Germinal center (tissue), 1 donor: ENCODE data around the gene RGR.

ENCODE experiments used
- DNase-seq: peaks from one replicate; pipeline ENCODE4 v3.0.0; 2012; ENCODE audit warnings: mixed read lengths, low spot score

RGR gene, protein sequence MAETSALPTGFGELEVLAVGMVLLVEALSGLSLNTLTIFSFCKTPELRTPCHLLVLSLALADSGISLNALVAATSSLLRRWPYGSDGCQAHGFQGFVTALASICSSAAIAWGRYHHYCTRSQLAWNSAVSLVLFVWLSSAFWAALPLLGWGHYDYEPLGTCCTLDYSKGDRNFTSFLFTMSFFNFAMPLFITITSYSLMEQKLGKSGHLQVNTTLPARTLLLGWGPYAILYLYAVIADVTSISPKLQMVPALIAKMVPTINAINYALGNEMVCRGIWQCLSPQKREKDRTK

DNA sequence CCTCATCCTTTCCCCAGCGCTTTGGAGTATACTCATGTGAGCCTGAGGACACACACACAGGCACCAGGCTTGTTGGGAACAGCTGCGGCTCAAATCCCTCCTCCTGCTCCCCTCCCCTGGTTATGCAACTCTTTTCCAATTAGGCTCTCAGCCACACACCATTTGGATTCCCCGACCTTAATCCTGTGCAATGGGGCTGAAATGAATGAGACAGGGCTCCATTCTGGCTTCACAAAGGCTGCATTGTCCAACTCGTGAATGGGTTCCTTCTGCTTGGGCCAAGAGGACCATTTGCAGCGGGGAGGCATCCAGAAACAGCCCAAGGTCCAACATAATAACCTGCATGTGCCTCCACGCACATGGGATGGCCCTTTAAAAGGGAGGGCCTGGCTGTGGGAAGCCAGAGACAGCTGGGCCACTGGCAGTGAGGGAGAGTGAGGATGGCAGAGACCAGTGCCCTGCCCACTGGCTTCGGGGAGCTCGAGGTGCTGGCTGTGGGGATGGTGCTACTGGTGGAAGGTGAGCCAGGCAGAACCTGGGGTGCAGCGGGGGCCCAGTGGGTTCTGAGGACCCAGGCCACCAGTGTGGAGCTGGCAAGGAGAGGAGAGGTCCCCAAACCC lies at the start of gene RGR:
TSS of gene RGR (plus strand) at position 403 of the 620 bp plus-strand sequence. CDS start at position 441, 38 bp downstream.
- no peak for DNase-seq

DNA sequence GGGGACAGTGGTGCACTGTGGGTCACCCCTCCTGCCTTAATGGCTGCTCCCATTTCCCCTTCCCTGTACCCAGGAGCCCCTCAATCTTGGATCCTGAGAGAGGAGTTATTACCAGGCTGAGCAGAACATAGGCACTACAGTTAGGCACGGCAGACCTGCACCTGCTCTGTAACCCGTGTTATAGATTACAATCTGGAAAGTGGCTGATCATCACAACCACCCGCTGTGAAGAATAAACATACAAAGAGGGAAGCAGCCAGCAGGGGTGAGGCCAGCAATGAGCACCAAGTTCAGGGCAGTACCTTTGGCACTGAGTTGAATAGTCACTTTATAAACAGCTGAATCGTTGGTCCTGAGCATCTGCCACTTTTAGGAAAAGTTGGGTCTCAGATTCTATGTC lies 48.8 kb upstream of the RGR start:
- no peak for DNase-seq

DNA sequence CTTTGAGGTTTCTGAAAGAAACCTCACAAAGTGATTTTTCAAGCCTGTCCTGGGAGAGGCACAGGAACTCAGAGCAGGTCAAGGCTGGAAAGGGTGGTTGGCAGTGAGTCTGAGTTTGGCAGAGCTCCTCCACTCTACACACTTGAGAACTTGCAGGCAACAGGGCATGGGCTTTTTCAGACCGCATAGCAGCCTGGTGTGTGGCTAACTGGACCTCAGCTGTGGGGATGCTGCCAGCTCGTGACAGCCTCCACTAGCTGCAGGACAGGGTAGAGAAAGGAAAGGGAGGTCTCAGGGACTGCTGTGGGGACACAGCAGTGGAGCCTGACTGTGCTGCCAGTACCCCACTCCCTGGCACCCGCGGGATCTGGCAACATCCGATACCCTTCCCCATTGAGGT lies 47.9 kb upstream of the RGR start:
- DNase-seq = no peak

DNA sequence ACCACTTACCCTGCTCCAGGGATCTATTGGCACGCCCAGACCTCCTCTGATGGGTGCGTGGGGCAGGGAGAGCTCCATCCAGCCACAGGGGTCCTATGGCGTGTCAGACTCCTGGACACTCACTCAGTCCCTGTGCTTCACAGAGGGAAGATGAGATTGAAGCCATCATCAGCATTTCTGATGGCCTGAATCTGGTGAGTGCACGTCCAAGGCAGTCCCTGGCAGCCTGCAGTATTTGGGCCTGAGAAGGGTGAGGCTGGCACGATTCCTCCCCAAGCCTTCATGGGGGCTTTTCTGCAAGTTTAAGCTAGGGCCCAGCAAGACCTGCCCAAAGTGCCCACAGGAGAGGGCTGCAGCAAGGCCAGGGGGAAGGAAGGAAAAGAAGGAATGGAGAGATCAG lies 47.2 kb upstream of the RGR start:
- no peak for DNase-seq

DNA sequence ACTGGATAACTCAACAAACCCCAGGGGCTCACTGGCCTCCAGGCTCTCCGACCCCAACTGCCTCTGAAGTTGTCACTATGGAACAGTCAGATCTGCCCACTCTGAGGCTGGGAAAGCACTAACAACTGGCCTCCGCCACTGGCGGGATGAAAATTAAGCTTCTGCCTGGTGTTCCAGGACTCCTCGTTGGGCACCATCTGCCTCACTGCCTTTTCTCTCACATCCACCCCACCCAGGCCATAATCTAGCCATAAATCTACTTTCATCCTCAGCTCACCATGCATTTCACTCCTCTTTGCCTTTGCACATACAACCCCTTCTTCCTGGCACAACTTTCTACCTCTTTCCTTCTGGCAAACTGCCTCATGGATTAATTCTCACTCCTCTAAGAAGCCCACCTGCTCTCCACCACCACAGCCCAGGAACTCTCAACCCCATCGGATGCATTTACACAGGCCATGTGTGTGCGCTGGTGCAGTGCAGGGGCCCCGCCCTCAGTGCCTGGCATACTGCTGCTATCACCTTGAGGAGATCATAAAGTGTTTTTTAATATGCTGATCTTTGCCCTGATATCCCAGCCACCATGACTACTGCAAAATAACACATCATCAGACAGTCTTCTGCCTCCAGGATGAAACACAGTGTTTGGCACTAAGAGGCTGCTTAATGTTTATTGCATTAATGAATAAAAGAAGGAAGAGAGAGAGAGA lies 46.5 kb upstream of the RGR start:
- DNase-seq = no peak

DNA sequence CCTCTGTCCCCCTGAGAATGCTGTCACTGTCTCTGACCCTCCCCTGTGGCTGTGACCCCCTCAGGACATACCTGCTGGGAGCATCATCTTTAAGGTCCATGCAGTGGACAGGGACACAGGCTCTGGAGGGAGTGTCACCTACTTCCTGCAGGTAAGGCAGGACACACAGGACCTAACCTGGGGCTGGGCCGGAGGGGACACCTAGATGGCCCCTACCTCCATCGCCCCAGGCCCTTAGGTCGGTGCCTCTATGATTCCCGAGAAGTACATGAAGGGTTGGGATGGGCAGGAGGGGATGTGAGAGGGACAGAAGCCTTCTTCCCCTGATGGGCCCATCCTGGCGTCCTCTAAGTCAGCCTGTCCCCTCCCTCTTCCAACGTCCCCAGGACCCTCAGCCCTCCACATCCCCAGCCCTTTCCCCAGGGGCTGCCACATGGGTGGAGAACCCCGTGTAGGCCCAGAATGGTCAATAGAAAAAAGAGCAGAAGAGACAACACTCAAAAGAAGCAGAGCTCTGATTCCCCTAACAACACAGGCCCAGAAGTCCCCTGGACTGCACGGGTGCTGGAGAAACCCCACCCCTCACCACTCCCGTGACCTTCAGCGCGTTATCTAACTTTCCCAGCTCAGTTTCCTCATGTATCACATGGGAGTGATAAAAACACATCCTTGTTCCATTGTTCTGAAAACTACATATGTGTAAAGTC lies 44.2 kb upstream of the RGR start:
- no peak for DNase-seq

DNA sequence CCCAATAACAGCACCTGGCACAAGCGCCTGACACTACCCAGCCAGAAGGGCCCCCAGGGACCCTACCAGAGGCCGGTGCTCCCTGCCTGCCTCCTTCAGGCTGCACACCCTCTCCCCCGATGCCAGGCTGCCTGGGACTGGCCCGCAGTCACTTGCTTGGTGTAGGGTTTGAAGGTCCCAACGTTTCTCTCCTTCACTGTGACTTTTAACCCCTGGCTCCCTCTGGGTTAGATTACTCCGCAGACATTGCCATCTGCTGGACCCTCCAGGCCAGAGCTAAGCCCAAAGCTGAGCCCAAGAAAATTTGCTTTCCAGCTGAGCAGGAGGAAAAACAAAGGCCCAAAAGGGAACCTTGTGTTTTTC lies 43.6 kb upstream of the RGR start:
- DNase-seq = no peak

DNA sequence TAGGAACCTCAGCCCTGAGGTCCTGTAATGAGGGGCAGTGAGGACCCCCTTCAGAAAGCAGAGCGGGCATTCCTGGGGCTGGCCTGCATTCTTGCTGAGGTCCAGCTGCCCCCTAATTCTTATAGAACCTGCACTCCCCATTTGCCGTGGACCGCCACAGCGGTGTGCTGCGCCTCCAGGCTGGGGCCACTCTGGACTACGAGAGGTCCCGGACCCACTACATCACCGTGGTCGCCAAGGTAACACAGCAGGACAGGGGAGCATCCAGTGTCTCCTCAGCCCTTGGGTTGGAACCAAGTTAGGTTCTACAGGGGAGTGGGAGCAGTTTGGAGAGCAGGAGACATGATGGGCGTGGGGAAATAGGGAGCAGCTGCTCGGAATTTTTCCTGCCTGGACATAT lies 43.2 kb upstream of the RGR start:
- DNase-seq = no peak

DNA sequence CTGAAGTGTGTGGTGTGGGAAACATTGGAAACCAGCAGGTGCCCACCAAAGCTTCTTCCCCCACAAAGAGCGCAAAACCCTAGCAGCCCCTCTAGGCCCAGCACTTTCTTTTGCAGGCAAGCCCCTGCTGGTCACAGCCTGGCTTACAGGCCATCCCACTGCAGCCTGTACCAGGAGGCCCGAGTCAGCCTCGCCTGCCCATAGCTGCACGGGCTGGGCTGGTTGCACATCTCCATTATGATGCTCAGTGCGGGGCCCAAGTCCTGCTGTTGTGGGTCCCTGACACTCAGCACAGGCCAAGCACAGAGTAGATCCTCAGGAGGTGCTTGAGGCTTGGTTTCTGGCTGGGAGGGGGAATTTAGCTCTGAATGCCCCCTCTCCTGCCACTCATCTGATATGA lies 42.5 kb upstream of the RGR start:
- DNase-seq = no peak

DNA sequence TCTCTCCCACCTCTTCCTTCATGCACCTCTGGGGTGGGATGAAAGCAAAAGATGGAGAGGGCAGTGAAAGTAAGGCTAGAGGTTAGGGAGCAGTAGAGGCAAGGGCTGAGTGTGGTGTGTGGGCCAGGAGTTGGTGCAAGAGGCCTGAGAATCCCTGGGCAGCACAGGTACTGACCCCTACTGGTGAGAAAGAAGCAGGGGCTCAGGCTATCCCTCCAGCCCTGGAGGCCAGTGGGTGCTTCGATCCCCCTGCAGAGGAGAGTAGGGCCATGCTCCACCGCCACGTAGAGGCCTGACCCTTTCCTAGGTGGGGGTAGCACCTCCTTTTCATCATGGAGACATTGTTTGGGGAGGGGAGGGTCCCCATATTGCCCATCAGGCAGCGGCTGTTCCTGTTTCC lies 40.7 kb upstream of the RGR start:
- peak; percentile 42 for DNase-seq

DNA sequence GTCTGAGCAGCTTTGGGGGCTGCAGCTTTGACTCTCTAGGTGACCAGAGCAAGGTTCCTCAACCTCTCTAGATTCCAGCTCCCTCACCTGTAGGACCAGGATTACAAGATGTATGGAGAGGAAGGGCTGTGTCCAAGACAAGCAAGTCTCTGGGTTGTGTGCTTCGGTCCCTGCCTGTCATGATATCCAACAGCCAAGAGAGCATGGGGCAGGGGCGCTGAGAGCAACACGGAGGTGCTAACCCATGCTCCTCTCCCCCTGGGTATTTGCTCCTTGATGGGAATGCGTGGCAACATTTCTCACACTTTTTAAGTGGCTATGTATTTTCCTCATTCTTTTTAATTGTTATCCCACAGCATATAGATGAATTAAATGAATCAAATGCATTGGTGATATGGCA lies 40.2 kb upstream of the RGR start:
- no peak for DNase-seq

DNA sequence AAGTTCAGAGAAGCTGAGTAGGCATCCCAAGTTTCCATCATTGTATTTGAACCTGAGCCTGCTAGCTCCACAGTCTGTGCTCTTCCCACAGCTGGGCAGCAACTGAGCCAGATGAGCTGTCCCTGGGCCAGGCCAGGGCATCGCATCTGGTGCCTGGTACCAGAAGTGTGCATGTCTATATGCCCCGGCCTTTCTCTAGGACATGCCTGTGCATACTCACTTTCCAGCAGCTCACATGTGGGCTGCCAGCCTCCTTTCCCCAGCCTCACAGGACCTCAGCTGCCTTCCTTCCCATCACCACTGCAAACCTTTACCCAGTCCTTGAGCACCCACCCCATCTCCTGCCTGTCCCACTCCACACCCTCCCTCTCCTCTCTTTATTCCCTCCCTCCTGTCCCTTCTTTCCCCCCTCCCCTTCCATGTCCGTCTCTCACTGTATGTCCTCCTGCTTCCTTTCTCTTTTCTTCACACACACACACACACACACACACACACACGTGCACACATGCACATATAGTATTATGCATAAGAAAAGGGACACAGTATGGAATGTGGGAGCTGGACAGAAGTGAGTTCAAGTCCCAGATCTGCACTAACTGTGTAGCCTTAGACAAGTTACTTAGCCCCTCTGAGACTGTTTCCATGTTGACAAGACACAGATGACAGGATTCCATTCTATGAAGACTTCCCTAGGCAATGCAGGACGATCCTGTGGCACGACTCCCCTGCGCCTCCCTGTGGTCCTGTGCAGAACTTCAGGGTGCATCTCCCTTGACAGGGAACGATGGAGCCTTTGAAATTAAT lies 39.6 kb upstream of the RGR start:
- DNase-seq = peak; percentile 74

DNA sequence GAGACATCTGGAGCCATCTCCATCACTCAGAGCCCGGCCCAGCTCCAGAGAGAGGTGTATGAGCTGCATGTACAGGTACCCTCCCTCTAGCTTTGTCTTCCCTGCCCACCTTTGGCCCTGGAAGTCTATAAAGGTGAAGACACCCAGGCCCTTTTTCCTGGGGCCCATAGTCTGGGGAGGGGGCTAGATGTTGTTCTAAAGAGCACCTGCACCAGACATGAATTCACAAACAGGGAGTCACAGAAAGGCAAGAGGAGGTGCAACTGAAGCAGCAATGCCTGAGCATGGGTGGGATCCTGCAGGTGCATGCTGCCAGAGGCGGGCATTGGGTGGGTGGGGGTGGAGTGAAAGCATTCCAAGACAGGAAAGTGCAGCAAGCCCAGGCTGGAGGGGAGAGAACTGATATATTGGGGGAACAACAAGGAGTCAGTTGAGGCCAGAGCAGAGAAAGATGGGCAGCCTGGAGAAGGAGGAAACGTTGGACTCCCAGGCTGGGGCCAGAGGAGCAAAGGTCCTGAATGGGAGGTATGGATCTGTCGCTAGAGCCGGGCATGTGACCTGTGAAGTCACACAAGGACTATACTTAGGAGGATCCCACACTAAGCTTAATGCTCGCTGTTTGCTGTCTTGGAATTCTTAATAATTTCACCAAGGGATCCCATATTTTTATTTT lies 38.9 kb upstream of the RGR start:
- no peak for DNase-seq

DNA sequence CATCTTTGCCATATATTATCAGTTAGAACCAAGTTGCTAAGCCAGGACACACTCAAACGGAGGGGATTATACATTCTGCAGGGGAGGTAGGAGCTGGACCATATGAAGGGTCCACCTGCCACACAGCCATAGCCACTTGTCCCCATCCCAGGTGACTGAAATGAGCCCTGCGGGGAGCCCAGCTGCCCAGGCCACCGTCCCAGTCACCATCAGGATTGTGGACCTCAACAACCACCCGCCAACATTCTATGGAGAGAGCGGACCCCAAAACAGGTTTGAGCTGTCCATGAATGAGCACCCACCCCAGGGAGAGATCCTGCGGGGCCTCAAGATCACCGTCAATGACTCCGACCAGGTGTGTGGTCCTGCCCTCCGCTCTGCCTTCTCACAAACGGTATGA lies 36.8 kb upstream of the RGR start:
- DNase-seq = no peak

DNA sequence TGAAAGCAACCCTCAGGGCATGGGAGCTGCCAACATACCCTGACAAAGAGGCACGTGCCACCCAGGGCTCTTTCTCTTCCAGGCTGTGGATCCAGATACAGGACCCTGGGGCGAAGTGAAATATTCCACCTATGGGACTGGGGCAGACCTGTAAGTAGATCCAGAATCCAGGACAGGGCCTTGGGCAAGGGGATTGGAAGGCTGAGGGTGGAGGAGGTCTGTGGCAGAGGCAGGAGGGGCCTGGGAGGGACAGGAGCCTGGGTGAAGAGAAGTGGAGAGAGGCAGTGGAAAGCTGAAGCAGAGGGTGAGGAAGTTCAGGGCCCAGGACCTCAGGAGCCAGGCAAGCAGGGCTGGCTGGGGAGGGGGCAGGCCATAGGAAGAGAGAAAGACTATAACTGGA lies 33.3 kb upstream of the RGR start:
- DNase-seq = no peak

DNA sequence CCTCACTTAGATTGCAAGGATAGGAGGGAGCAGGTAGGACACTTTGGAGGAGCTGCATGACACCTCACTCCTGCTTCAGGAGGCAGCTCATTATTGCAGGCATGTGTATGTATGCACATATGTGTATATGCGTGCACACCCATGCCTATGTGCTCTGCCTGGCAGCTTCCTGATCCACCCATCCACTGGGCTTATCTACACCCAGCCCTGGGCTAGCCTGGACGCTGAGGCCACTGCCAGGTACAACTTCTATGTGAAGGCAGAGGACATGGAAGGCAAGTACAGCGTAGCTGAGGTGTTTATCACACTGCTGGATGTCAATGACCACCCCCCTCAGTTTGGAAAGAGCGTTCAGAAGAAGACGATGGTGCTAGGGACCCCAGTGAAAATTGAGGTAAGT lies 32.8 kb upstream of the RGR start:
- DNase-seq = no peak

DNA sequence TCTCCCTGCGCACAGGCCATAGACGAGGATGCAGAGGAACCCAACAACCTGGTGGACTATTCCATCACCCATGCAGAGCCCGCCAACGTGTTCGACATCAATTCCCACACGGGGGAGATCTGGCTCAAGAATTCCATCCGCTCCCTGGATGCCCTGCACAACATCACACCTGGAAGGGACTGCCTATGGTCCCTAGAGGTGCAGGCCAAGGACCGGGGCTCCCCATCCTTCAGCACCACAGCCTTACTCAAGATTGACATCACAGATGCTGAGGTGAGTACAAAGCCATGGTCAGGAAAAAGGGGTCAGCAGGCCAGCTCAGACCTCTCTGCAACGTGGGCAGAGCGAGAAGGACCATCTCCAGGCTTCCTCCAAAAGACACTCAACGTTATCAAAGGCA lies 31.8 kb upstream of the RGR start:
- no peak for DNase-seq

DNA sequence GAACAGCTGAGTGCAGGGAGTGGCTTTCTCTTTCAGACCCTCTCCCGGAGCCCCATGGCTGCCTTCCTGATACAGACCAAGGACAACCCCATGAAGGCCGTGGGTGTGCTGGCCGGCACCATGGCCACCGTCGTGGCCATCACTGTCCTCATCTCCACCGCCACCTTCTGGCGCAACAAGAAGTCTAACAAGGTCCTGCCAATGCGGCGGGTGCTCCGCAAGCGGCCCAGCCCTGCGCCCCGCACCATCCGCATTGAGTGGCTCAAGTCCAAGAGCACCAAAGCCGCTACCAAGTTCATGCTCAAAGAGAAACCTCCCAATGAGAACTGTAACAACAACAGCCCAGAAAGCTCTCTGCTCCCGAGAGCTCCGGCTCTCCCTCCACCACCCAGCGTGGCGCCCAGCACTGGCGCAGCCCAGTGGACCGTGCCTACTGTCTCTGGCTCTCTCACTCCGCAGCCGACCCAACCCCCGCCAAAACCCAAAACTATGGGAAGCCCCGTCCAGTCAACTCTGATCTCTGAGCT lies 30.7 kb upstream of the RGR start:
- no peak for DNase-seq

DNA sequence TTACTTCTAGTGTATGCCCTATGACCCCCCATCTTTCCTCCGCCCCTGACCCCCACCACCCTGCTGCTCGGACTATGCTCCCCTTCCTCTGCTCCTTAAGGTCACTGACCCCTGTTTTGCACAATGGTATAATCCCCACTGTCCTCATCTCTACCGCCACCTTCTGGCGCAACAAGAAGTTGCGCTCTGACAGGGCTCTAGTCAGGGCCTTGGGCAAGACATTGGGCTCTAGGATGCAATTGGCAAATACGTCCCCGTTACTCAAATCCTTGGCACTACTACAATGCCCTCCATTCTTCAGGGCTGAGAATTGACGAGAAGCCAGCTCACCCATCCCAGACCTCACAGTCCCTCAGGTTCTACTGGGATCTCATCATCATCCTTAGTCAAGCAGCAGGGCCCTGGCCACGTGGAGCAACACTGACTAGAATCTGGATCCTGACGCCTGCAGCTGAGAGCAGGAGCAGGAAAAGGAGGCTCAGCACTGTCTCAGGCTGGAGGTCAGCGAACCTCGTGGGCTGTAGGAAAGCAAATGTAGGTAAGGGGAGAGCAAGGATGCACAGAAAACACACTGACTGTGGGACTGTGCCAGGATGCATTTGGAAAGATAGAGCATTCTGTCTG lies 30.1 kb upstream of the RGR start:
- peak; percentile 47 for DNase-seq

DNA sequence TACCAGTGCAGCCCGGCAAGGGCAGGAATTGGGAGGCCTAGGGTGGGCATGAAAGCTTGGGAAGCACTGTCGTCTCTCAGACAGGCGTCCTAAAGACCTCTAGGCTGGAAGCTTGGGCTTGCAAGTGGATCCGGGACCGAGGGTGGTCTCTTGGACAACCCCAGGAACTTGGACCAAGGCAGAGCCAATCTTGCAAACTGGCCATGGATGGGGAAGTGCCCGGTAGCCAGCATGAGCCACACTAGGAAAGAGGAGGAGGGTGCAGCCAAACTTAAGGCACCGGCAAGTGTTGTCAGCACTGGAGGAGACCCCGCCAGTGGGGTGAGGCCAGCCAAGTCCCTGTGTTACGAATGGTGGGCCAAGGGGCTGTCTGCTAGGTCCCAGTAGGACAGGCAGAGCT lies 28.0 kb upstream of the RGR start:
- DNase-seq = no peak

DNA sequence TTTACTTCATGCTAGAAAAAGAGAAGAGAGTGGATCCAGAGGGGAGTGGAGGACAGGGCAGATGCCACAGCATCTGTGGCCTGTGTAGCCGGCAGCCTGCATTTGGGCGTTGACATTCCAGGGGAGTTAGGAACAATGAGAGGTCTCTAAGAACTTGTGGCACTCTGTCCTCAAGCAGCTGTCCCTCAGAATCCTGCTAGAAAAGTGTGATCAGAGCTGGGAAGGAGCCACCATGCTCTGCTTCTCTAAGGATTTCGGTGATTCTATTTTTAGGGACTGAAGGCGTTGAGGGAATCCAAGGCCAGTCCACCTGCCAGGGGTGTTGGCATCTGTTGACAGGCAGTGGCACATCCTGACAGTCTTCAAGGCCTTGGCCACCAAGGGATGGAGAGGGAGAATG lies 27.1 kb upstream of the RGR start:
- DNase-seq = no peak
